ENCODE results near the gene PRDM10. TPM values are rescaled to one million over a fixed set of nuclear protein-coding genes. Genes with fewer than 3 reads are reported as not detected.

PRDM10 gene
- total RNA-seq, 1 experiment from 2014 or later: 7.7 TPM

DNA sequence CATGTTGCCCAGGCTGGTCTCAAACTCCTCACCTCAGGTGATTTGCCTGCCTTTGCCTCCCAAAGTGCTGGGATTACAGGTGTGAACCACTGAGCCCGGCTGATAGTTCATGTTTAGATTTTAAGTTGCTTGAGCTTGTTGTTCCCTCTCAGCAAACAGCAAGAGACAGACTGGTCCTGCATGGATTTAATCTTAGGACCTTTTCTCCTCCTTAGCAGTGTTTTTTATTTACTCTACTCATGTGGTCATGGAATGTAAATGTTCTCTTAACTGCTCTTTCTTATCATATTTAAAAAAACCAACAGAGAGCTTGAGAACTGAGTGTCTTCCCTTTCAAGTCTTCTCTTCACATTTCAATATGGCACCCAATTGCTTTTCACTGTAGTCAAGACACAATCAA, 22.7 kb upstream of the PRDM10 start:
- no CpG with 5 or more reads among the region's 1 CpG for WGBS (ENCODE audit: extremely low coverage, insufficient read length, low lambda C conversion rate)
- H3K4me1 Mint-ChIP-seq: peaks cover 7 to 8% of the 10 kb centered on the region in 2 experiments
- no peak overlapping the region for H4K8ac ChIP-seq (replicated peaks; ENCODE audit: insufficient read length, low read depth, low read length)
- H2BK20ac ChIP-seq (ENCODE audit: low read depth, low read length, poor library complexity, severe bottlenecking): no peak overlapping the region
- no peak overlapping the region for H3K4me3 Mint-ChIP-seq
- H3K27me3 Mint-ChIP-seq (ENCODE audit: low read depth): no peaks in the 10 kb centered on the region; the same call in 1 of the 2 replicates
- H2BK5ac ChIP-seq (ENCODE audit: insufficient read length, low read length): no peak overlapping the region
- no peak overlapping the region for H3T11ph ChIP-seq (ENCODE audit: low read length)
- no peak overlapping the region for H3K4me2 ChIP-seq (ENCODE audit: insufficient read depth, insufficient read length, low read length)
- H3K23ac ChIP-seq (ENCODE audit: insufficient read length, low read depth, low read length): no peak overlapping the region
- no peaks in the 10 kb centered on the region for H3K23me2 ChIP-seq (ENCODE audit: insufficient read length, low read depth, low read length, poor library complexity, severe bottlenecking)
- no peak overlapping the region for H2BK15ac ChIP-seq (ENCODE audit: low read depth, low read length)
- H3K9ac ChIP-seq (ENCODE audit: extremely low read depth, insufficient read length, low read length): no peak overlapping the region
- no peak overlapping the region for H4K5ac ChIP-seq (ENCODE audit: insufficient read length, low read depth, low read length)
- no peak overlapping the region for H2BK120ac ChIP-seq (ENCODE audit: low read depth, low read length, poor library complexity, severe bottlenecking)
- no peak overlapping the region for H3K27ac Mint-ChIP-seq
- no peak overlapping the region for H2BK12ac ChIP-seq (ENCODE audit: insufficient read length, low read depth, low read length)
- H3K79me1 ChIP-seq (ENCODE audit: insufficient read depth, low read depth, low read length, poor library complexity, severe bottlenecking): no peaks in the 10 kb centered on the region
- no peaks in the 10 kb centered on the region for H3K36me3 Mint-ChIP-seq (ENCODE audit: insufficient read depth in 1 of 3, low read depth in 3 of 3)
- no peaks in the 10 kb centered on the region for H3K4me1 ChIP-seq (ENCODE audit: insufficient read depth, low read length)
- no peak overlapping the region for H3K56ac ChIP-seq (ENCODE audit: insufficient read length, low read depth, low read length)
- no peak overlapping the region for H3K14ac ChIP-seq (ENCODE audit: insufficient read depth, low read length)
- no peaks in the 10 kb centered on the region for H3K79me2 ChIP-seq (ENCODE audit: insufficient read depth, low read length)
- H2AK5ac ChIP-seq (ENCODE audit: insufficient read length, low read length): no peak overlapping the region
- H4K20me1 ChIP-seq (ENCODE audit: control insufficient read depth, insufficient read depth, insufficient read length): no peaks in the 10 kb centered on the region
- no peak overlapping the region for H3K18ac ChIP-seq (ENCODE audit: insufficient read length, low read depth, low read length)
- peaks cover 5 to 8% of the 10 kb centered on the region in 2 experiments for H3K9me3 Mint-ChIP-seq
- H3K27me3 ChIP-seq (ENCODE audit: insufficient read depth, low read length): no peaks in the 10 kb centered on the region
- H4K91ac ChIP-seq (ENCODE audit: insufficient read length, low read depth, low read length): no peak overlapping the region
- H2AFZ ChIP-seq (ENCODE audit: low read length): no peak overlapping the region
- H3K4ac ChIP-seq (ENCODE audit: low read depth, low read length): no peak overlapping the region
- H3K27ac ChIP-seq (ENCODE audit: insufficient read length, low read depth, low read length): no peak overlapping the region
- no peak for DNase-seq
- TF ChIP-seq, protein P1, sequence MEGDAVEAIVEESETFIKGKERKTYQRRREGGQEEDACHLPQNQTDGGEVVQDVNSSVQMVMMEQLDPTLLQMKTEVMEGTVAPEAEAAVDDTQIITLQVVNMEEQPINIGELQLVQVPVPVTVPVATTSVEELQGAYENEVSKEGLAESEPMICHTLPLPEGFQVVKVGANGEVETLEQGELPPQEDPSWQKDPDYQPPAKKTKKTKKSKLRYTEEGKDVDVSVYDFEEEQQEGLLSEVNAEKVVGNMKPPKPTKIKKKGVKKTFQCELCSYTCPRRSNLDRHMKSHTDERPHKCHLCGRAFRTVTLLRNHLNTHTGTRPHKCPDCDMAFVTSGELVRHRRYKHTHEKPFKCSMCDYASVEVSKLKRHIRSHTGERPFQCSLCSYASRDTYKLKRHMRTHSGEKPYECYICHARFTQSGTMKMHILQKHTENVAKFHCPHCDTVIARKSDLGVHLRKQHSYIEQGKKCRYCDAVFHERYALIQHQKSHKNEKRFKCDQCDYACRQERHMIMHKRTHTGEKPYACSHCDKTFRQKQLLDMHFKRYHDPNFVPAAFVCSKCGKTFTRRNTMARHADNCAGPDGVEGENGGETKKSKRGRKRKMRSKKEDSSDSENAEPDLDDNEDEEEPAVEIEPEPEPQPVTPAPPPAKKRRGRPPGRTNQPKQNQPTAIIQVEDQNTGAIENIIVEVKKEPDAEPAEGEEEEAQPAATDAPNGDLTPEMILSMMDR (conservative IDR thresholded peaks at IDR 0.05): no peak
- H3K9me3 ChIP-seq (ENCODE audit: control insufficient read depth, low read depth, low read length): no peaks in the 10 kb centered on the region

All from H9 (cell line).